Chondrocyte (in vitro differentiated cells): Measurements from ENCODE around the gene USP15. TPM values are rescaled to one million over a fixed set of nuclear protein-coding genes. Genes with fewer than 3 reads are reported as not detected.

Experiments
- DNase-seq: peaks from one replicate; pipeline ENCODE4 v3.0.0; 2021; ENCODE audit warnings: mixed read lengths, low spot score
- H3K27ac Mint-ChIP-seq: one replicate; pipeline ENCODE4 v1.8.0; 2021; ENCODE audit warnings: mild to moderate bottlenecking, moderate library complexity, mixed read lengths; ENCODE audit not compliant: unreplicated experiment
- H3K27me3 Mint-ChIP-seq: 2 replicates; pipeline ENCODE4 v1.8.0; 2021; ENCODE audit warnings: low read depth, mixed read lengths
- H3K36me3 Mint-ChIP-seq: 2 replicates; pipeline ENCODE4 v1.8.0; 2021; ENCODE audit warnings: low read depth, mixed read lengths
- H3K4me1 Mint-ChIP-seq: 2 replicates; pipeline ENCODE4 v1.8.0; 2021; ENCODE audit warnings: low read depth, mild to moderate bottlenecking, mixed read lengths
- H3K4me3 Mint-ChIP-seq: one replicate; pipeline ENCODE4 v1.8.0; 2021; ENCODE audit warnings: mild to moderate bottlenecking, moderate library complexity, mixed read lengths; ENCODE audit not compliant: unreplicated experiment
- H3K9me3 Mint-ChIP-seq: 2 replicates; pipeline ENCODE4 v1.8.0; 2021; ENCODE audit warnings: low read depth, mixed read lengths
- total RNA-seq: library from RNA; stranded (reverse); gene quantifications from 3 replicates; pipeline ENCODE4 v1.2.1, GENCODE V29; 2021
- TF ChIP-seq, protein P1 (sequence below): fragments of 200-600 bp; sonication (generic); IDR thresholded peaks from 2 replicates; pipeline ENCODE4 v1.5.0; 2021; ENCODE audit warnings: antibody characterized with exemption, mild to moderate bottlenecking, moderate library complexity

Gene USP15
- total RNA-seq, 1 donor from 2014 or later = 48.2 TPM

DNA sequence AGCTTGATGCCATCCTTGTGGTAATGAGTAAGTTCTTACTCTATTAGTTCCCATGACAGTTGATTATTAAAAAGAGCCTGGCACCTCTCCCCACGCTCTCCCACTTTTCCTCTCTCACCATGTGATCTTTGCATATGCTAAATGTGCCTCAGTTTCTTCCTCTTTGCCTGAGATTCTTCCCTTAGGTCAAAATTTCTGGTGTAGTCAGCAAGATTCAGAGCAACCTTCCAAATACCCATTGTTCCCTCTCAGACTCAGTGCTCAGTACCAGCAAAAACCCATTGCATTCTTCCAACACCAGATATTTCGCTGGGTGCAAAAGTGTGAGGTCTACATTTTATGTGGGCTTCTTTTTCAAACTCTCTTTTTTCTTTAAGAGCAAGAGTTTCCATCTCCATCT, 10.8 kb upstream of the USP15 start:
- TF ChIP-seq, protein P1, sequence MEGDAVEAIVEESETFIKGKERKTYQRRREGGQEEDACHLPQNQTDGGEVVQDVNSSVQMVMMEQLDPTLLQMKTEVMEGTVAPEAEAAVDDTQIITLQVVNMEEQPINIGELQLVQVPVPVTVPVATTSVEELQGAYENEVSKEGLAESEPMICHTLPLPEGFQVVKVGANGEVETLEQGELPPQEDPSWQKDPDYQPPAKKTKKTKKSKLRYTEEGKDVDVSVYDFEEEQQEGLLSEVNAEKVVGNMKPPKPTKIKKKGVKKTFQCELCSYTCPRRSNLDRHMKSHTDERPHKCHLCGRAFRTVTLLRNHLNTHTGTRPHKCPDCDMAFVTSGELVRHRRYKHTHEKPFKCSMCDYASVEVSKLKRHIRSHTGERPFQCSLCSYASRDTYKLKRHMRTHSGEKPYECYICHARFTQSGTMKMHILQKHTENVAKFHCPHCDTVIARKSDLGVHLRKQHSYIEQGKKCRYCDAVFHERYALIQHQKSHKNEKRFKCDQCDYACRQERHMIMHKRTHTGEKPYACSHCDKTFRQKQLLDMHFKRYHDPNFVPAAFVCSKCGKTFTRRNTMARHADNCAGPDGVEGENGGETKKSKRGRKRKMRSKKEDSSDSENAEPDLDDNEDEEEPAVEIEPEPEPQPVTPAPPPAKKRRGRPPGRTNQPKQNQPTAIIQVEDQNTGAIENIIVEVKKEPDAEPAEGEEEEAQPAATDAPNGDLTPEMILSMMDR = no peak
- H3K4me1 Mint-ChIP-seq = no peaks in the 10 kb centered on the region
- H3K36me3 Mint-ChIP-seq = no peaks in the 10 kb centered on the region
- no peak overlapping the region for H3K4me3 Mint-ChIP-seq
- H3K27ac Mint-ChIP-seq = no peak overlapping the region
- H3K27me3 Mint-ChIP-seq = peaks cover 4% of the 10 kb centered on the region
- H3K9me3 Mint-ChIP-seq = peaks cover 5% of the 10 kb centered on the region
- no peak for DNase-seq

DNA sequence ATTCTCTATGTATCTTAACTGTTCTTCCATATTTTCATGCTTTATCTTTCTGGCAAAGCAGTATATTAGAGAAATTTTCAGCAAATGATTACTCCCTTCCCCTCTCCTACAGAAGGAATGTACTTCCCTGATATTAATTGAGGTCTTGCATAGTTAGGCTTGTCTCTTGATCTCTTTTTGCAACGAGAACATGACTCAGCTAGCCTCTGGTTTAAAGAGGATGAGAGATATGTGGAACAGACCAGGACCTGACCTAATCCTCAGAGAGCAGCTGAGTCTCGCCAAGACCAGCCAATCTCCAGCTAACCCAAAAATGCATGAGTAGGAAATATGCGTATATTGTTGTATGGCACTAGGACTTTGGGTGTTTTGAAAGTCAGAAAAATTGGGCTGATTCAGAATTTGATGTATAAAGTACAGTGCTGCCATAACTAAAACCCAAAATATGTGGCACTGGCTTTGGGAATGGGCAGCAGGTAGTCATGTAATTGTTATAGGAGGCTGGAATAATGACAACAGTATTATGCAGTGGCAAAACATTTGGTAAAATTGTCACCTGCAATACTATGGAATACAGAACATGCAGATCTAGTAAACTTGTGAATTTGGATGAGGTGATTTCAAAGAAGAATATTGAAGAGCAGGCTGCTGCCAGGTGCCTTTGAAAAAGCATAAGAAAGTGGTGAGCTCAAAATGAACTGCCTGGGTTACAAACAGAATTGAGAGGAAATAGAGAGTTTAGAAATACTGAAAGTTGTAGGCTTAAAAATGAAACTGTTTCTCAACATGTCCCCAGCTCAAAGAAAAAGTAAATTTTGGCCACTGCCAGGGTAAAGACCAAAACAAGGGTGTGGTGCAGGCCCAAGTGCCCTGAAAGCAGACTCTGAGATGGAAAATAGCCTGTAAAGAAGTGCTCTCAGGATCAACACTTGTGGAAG, 9.3 kb upstream of the USP15 start:
- TF ChIP-seq, protein P1 = no peak
- H3K36me3 Mint-ChIP-seq = no peaks in the 10 kb centered on the region
- no peaks in the 10 kb centered on the region for H3K27me3 Mint-ChIP-seq
- no peak for DNase-seq
- H3K4me3 Mint-ChIP-seq = no peak overlapping the region
- no peaks in the 10 kb centered on the region for H3K4me1 Mint-ChIP-seq
- H3K27ac Mint-ChIP-seq = no peak overlapping the region
- peaks cover 5% of the 10 kb centered on the region for H3K9me3 Mint-ChIP-seq

DNA sequence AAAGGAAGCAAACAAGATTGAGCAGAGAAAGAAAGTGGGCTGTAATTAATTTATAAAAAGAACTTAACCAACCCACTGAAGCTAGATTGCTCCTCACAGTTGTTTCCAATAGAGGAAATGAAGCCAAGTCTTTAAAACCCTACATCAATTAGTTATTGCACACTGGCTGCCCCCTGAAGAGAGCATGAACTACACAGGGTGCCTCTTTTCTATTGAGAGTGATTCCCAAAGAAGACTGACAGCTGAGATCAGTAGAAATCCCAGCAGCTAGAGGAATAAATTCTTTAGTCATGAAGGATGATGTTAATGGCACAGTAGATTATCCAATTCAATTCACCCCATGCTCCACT, 8.6 kb upstream of the USP15 start:
- H3K4me1 Mint-ChIP-seq = no peaks in the 10 kb centered on the region
- no peak for DNase-seq
- H3K27ac Mint-ChIP-seq = no peak overlapping the region
- peaks cover 5% of the 10 kb centered on the region for H3K9me3 Mint-ChIP-seq
- H3K4me3 Mint-ChIP-seq = no peak overlapping the region
- H3K36me3 Mint-ChIP-seq = no peaks in the 10 kb centered on the region
- H3K27me3 Mint-ChIP-seq = no peaks in the 10 kb centered on the region
- TF ChIP-seq, protein P1 = no peak

DNA sequence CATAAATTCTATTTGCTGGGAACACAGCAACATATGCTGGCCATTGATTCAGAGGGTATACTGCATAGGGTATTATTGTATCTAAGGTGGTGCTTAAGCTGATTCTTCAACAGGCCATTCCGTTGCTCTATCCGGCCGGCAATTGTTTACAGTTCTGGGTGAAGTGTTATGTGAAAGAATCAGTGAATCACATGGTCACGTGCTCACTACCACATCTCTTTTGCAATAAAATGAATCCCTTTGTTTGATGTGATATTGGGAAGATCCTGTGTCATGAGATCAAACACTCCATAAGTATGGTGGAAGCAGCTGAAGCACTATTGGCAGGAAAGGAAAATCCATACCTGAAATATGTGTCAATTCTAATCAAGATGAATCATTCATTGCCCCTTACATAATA, 7.6 kb upstream of the USP15 start:
- no peaks in the 10 kb centered on the region for H3K36me3 Mint-ChIP-seq
- no peaks in the 10 kb centered on the region for H3K27me3 Mint-ChIP-seq
- H3K9me3 Mint-ChIP-seq = peaks cover 5% of the 10 kb centered on the region
- no peak for DNase-seq
- no peaks in the 10 kb centered on the region for H3K4me1 Mint-ChIP-seq
- no peak overlapping the region for H3K4me3 Mint-ChIP-seq
- H3K27ac Mint-ChIP-seq = no peak overlapping the region
- TF ChIP-seq, protein P1 = no peak

DNA sequence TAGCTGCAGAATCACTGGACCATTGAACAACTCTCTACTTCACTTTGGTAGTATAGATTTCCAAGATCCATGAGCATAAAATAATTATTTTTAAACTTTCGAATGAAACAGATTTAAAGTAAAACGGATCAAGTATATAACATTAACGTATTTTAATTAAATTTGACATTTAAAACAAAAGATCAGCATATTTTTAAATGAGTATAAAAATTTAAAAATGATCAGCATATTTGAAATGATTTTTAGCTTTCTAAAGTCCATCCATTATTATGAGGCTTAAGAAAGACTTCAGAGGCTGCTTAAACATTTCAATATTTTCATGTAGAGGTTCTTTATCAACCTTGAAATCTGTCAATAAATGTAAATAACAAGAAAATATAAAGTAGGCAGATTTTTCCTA, 5.2 kb upstream of the USP15 start:
- Mint-ChIP-seq H3K27me3 (no peaks in the 10 kb centered on the region), H3K27ac (no peak overlapping the region), H3K9me3 (peaks cover 5% of the 10 kb centered on the region), H3K36me3 (no peaks in the 10 kb centered on the region), H3K4me1 (peaks cover 7% of the 10 kb centered on the region), H3K4me3 (no peak overlapping the region)
- DNase-seq = no peak
- TF ChIP-seq, protein P1 = no peak
